T-helper 22 cell (primary cell): ENCODE measurements around the gene TLCD4.
"Not testable (repeated sequence)": the region's sequence is repeated elsewhere in the genome, so short reads cannot be mapped to it uniquely, and the experiment has no call there.

Experiments
- DNase-seq: peaks from one replicate; pipeline ENCODE4 v3.0.0-alpha.2; 2020; ENCODE audit warnings: low read depth

The TLCD4 gene

DNA sequence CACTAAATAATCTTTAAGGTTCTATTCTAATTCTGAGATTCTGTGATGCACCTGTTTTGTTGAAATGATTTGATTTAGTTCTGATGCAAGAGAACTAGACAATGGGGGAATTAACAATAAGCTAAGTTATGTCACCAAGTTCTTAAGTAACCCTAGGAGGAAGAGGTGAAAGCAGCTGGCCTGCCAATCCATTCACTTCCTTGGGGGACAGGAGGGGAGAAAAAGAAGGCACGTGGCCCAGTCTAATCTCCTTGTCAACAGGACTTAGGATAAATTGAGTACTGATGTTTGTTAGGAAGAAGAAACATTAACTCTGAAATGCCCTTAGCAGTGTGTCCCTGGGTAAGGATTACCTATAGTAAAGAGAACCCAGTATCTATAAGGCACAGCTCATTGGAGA lies 36.9 kb downstream of the TLCD4 start:
- no peak for DNase-seq

DNA sequence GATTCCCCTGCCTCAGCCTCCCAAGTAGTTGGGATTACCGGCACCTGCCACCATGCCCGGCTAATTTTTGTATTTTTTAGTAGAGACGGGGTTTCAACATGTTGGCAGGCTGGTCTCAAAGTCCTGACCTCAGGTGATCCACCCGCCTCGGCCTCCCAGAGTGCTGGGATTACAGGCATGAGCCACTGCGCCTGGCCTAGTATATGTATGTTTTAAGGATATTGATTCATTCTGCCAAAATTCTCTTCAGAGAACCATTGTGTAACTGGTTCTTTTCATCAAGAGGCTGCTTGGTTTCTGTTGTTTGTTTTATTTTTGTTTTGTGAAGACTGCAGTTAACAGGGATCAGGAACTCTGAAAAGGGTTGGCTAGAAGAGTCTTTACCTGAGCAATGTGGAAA lies 48.4 kb downstream of the TLCD4 start:
- DNase-seq: not testable (repeated sequence)
